ENCODE measurements around the gene MRGPRE.

MRGPRE gene

GRCh38 chr11:3213659-3214419 lies 18.4 kb downstream of the MRGPRE start:
- no peak for DNase-seq (ENCODE audit: low read depth)

- no peak for DNase-seq (ENCODE audit: low read depth)
These were observed 23.9 kb downstream of the MRGPRE start for GRCh38 chr11:3208272-3208671.

GRCh38 chr11:3207526-3208189 lies 24.6 kb downstream of the MRGPRE start:
- no peak for DNase-seq (ENCODE audit: low read depth)

GRCh38 chr11:3206922-3207204 lies 25.4 kb downstream of the MRGPRE start:
- DNase-seq (ENCODE audit: low read depth) = no peak

- no peak for DNase-seq (ENCODE audit: low read depth)
These were observed 25.9 kb downstream of the MRGPRE start for GRCh38 chr11:3206156-3206921.

GRCh38 chr11:3205261-3206155 lies 26.7 kb downstream of the MRGPRE start:
- DNase-seq (ENCODE audit: low read depth) = no peak

GRCh38 chr11:3204141-3205015 lies 27.8 kb downstream of the MRGPRE start:
- DNase-seq (ENCODE audit: low read depth) = no peak

- DNase-seq (ENCODE audit: low read depth) = no peak
These were observed 28.8 kb downstream of the MRGPRE start for GRCh38 chr11:3203221-3204043.

- no peak for DNase-seq (ENCODE audit: low read depth)
These were observed 29.5 kb downstream of the MRGPRE start for GRCh38 chr11:3202759-3203158.

- DNase-seq (ENCODE audit: low read depth) = no peak
These were observed 29.9 kb downstream of the MRGPRE start for GRCh38 chr11:3202305-3202704.

- no peak for DNase-seq (ENCODE audit: low read depth)
These were observed 30.5 kb downstream of the MRGPRE start for GRCh38 chr11:3201677-3202181.

- no peak for DNase-seq (ENCODE audit: low read depth)
These were observed 31.1 kb downstream of the MRGPRE start for GRCh38 chr11:3201112-3201581.

- no peak for DNase-seq (ENCODE audit: low read depth)
These were observed 31.7 kb downstream of the MRGPRE start for GRCh38 chr11:3200388-3201111.

- DNase-seq (ENCODE audit: low read depth) = no peak
These were observed 32.5 kb downstream of the MRGPRE start for GRCh38 chr11:3199537-3200295.

GRCh38 chr11:3198815-3199214 lies 33.4 kb downstream of the MRGPRE start:
- no peak for DNase-seq (ENCODE audit: low read depth)

GRCh38 chr11:3197878-3198528 lies 34.2 kb downstream of the MRGPRE start:
- DNase-seq (ENCODE audit: low read depth) = no peak

- no peak for DNase-seq (ENCODE audit: low read depth)
These were observed 35.0 kb downstream of the MRGPRE start for GRCh38 chr11:3197044-3197695.
